Erythroblast (primary cell): ENCODE results near the gene ARHGEF4.

Experiments used
- GATA1 ChIP-seq: IDR thresholded peaks from 2 replicates; pipeline ENCODE4 v1.6.1; 2011; ENCODE audit warnings: low read depth, mild to moderate bottlenecking, control low read depth, low read length, moderate library complexity
- POLR2A ChIP-seq: IDR thresholded peaks from 2 replicates; pipeline ENCODE4 v1.6.1; 2011; ENCODE audit warnings: mild to moderate bottlenecking, low read length

GRCh38 chr2:130963196-130963848 lies 126.6 kb downstream of the ARHGEF4 start:
- TF ChIP-seq POLR2A (no peak), GATA1 (no peak)
